HepG2 (cell line): ENCODE results near the gene ZNF217. TPM values are rescaled to one million over a fixed set of nuclear protein-coding genes. Genes with fewer than 3 reads are reported as not detected.
A peak's percentile ranks its signal among the peaks of the same experiment; 100 is the strongest.

Source experiments
- AGO2 ChIP-seq: fragments of 200-400 bp; formaldehyde crosslinking; optimal IDR thresholded peaks from 2 replicates; pipeline ENCODE3; 2017; ENCODE audit warnings: mild to moderate bottlenecking, low read depth, low read length, moderate library complexity
- CAMTA2 ChIP-seq: sonication (generic); formaldehyde crosslinking; IDR thresholded peaks from 2 replicates; pipeline ENCODE4 v1.4.0; 2020; ENCODE audit warnings: mild to moderate bottlenecking, missing genetic modification reagents, borderline replicate concordance
- ELF3 ChIP-seq: IDR thresholded peaks from 2 replicates; pipeline ENCODE4 v1.6.1; 2016; ENCODE audit warnings: missing genetic modification reagents, missing compliant biosample characterization
- ETV5 ChIP-seq: IDR thresholded peaks from 2 replicates; pipeline ENCODE4 v1.6.1; 2018; ENCODE audit warnings: missing biosample characterization, missing genetic modification reagents, inconsistent platforms, borderline replicate concordance
- GATAD2A ChIP-seq: IDR thresholded peaks from 2 replicates; pipeline ENCODE4 v1.6.1; 2016
- GLI4 ChIP-seq: sonication (generic); formaldehyde crosslinking; IDR thresholded peaks from 2 replicates; pipeline ENCODE4 v1.5.1; 2020; ENCODE audit warnings: missing genetic modification reagents, mild to moderate bottlenecking, moderate library complexity, borderline replicate concordance
- IKZF4 ChIP-seq: sonication (generic); formaldehyde crosslinking; IDR thresholded peaks from 2 replicates; pipeline ENCODE4 v1.5.1; 2020; ENCODE audit warnings: borderline replicate concordance, mild to moderate bottlenecking, low read depth, missing genetic modification reagents; ENCODE audit errors: not compliant biosample characterization
- KDM4B ChIP-seq: sonication (generic); formaldehyde crosslinking; IDR thresholded peaks from 2 replicates; pipeline ENCODE4 v1.4.0; 2020; ENCODE audit warnings: missing genetic modification reagents
- PATZ1 ChIP-seq: sonication (generic); formaldehyde crosslinking; IDR thresholded peaks from 2 replicates; pipeline ENCODE4 v1.4.0; 2020; ENCODE audit warnings: missing genetic modification reagents
- PCBP1 ChIP-seq: fragments of 200-400 bp; formaldehyde crosslinking; IDR thresholded peaks from 2 replicates; pipeline ENCODE4 v1.6.1; 2017; ENCODE audit warnings: mild to moderate bottlenecking, low read depth, low read length, borderline replicate concordance
- RBFOX2 ChIP-seq: fragments of 200-400 bp; formaldehyde crosslinking; IDR thresholded peaks from 2 replicates; pipeline ENCODE4 v1.6.1; 2017; ENCODE audit warnings: low read depth, mild to moderate bottlenecking, low read length
- SIN3A ChIP-seq: IDR thresholded peaks from 2 replicates; pipeline ENCODE4 v1.6.1; 2011; ENCODE audit warnings: low read depth, mild to moderate bottlenecking, control low read depth, low read length, borderline replicate concordance
- TAF1 ChIP-seq: sonication (generic); formaldehyde crosslinking; IDR thresholded peaks from 2 replicates; pipeline ENCODE4 v1.4.0; 2020; ENCODE audit warnings: missing genetic modification reagents
- TFDP2 ChIP-seq: sonication (generic); formaldehyde crosslinking; IDR thresholded peaks from 2 replicates; pipeline ENCODE4 v1.4.0; 2020; ENCODE audit warnings: missing genetic modification reagents
- YEATS4 ChIP-seq: sonication (generic); formaldehyde crosslinking; IDR thresholded peaks from 2 replicates; pipeline ENCODE4 v1.4.0; 2020; ENCODE audit warnings: missing genetic modification reagents, borderline replicate concordance
- ZBTB10 ChIP-seq: sonication (generic); formaldehyde crosslinking; IDR thresholded peaks from 2 replicates; pipeline ENCODE4 v1.4.0; 2020; ENCODE audit warnings: missing genetic modification reagents, borderline replicate concordance
- ZFP82 ChIP-seq: sonication (generic); formaldehyde crosslinking; IDR thresholded peaks from 2 replicates; pipeline ENCODE4 v1.5.1; 2020; ENCODE audit warnings: mild to moderate bottlenecking, missing genetic modification reagents, borderline replicate concordance
- ZFP91 ChIP-seq: sonication (generic); formaldehyde crosslinking; IDR thresholded peaks from 2 replicates; pipeline ENCODE4 v1.9.0; 2022; ENCODE audit warnings: missing genetic modification reagents, mild to moderate bottlenecking, borderline replicate concordance
- ZNF773 ChIP-seq: sonication (generic); formaldehyde crosslinking; IDR thresholded peaks from 2 replicates; pipeline ENCODE4 v1.4.0; 2020; ENCODE audit warnings: missing genetic modification reagents, borderline replicate concordance
- polyA plus RNA-seq, 8 experiments: library from polyadenylated mRNA; depleted of rRNA in 3 of 8; stranded (reverse) in 7 of 8; unstranded in 1 of 8; fragments of >200 nt; fragmentation: Illumina TruSeq in 4 of 8; extraction: Trizol in 4 of 8; gene quantifications; 2 replicates each; pipeline versions ENCODE4 v1.2.1 to v1.2.3, GENCODE V29; 2011 to 2016; ENCODE audit warnings: low read depth in 4 of 8, missing spikeins in 1 of 8, mixed read lengths in 1 of 8; ENCODE audit not compliant: insufficient read depth in 1 of 8
- total RNA-seq, 5 experiments: library from RNA; depleted of rRNA; stranded (reverse); fragments of >200 nt; fragmentation: Illumina TruSeq; extraction: Trizol; gene quantifications; 2 replicates each; pipeline ENCODE4 v1.2.3, GENCODE V29; 2016; ENCODE audit warnings: low read depth in 1 of 5

The ZNF217 gene
- total and polyA plus RNA-seq, 2 of the 13 experiments (the other 11 are each of a cell fraction or from before 2014, with no cell fraction given), result 22.3 to 29.8 TPM

- TF ChIP-seq ZFP91 (peak; percentile 10; the same call in 1 of the 2 replicates), RBFOX2 (peak; percentile 91), ZNF773 (CRISPR knock-in tag) (0 out of 2 replicates have a peak, but pooled peaks have one; percentile 63), TFDP2 (CRISPR knock-in tag) (peak; percentile 11; the same call in 1 of the 2 replicates), ZFP82 (CRISPR knock-in tag) (0 out of 2 replicates have a peak, but pooled peaks have one; percentile 8), ELF3 (CRISPR knock-in tag) (peak; percentile 26), TAF1 (CRISPR knock-in tag) (peak; percentile 55; the same call in 1 of the 2 replicates), SIN3A (peak; percentile 63; the same call in 1 of the 2 replicates), YEATS4 (CRISPR knock-in tag) (peak; percentile 49; the same call in 1 of the 2 replicates), ETV5 (CRISPR knock-in tag) (peak; percentile 74), CAMTA2 (CRISPR knock-in tag) (0 out of 2 replicates have a peak, but pooled peaks have one; percentile 3), KDM4B (CRISPR knock-in tag) (peak; percentile 12; the same call in 1 of the 2 replicates), ZBTB10 (CRISPR knock-in tag) (0 out of 2 replicates have a peak, but pooled peaks have one; percentile 60), PATZ1 (CRISPR knock-in tag) (peak; percentile 67; the same call in 1 of the 2 replicates), PCBP1 (peak; percentile 95), IKZF4 (CRISPR knock-in tag) (peak; percentile 50), GLI4 (0 out of 2 replicates have a peak, but pooled peaks have one; percentile 41), GATAD2A (peak; percentile 7; the same call in 1 of the 2 replicates), AGO2 (peak; percentile 30)
Measured at GRCh38 chr20:53593466-53594007, at the start of gene ZNF217 (continued).
